ENCODE measurements around the gene ZDHHC11B.
"Not testable (repeated sequence)": the region's sequence is repeated elsewhere in the genome, so short reads cannot be mapped to it uniquely, and the experiment has no call there.

The ZDHHC11B gene

DNA sequence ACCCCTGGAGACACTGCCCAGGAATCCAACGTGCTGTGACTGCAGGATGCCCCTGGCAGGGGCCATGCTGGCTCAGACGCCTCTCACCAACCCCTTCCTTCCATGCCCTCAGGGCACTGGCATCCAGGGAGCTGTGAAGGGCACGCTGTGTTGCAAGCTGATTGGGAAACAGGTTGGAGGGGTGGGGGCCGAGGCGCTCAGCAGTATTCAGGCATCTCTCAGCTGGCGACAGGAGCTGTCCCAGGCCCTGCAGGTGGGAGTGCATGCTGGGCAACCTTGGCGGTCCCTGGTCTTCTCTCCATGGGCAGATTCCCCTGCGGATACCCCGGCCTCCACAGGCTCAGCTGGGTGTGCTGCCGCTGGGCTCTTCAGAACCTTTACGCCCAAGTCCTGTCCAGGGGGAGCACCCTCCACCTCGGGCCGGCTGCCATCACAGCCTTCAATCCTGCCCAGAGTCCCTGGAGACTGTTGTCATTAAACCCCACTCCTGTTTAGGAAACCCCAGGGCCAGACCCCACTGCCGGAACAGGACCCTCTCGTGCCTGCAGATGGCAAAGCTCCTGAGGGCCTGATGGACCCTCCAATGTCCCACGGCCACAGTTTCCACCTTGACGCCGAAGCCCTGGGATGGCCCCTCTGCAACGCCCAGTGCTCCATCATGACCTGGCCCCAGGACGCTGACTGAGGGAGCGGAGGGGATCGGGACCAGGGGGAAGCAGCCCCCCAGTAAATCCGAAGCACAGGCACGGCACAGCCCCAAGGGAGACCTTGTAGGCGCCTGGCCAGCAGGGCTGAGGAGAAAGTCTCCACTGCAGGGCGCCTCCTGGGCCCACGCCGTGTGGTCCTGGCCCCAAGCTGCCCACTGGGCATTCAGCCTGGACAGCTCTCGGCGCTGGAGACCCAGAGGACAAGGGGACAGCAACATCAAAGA lies 100.7 kb downstream of the ZDHHC11B start:
- no peak for FAIRE-seq

DNA sequence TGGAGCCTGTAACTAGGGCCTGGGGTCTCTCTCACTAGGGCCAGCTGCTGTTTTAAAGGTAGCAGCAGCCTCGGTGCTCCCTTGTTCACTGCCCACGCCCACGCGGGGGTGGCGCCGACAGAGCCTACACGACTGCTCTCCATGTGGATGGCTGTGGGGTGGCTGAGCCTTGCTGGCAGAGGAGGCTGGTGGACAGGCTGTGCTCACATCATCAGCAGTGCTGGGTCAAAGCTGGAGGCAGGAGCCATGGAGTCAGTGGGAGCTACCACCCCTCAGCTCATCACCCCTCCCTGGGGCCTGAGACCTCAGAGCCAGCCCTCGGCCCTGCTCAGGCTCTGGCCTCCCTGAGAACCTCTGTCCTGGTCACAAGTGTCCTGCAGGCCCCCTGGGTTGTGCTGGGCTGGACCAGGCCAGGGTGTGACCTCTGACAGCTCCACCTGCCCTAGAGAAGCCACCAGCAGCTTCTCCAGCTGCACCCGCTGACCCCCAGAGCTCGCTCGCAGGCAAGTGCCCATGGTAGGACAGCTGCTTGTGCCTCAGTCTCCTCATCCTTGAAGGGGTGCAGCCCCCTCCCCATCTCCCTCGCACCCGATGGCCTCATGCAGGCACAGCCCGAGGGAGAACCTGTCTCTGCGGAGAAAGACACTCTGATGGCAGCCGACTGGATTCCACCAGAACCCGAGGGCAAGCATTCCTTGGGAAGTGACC lies 101.7 kb downstream of the ZDHHC11B start:
- not testable (repeated sequence) for FAIRE-seq

DNA sequence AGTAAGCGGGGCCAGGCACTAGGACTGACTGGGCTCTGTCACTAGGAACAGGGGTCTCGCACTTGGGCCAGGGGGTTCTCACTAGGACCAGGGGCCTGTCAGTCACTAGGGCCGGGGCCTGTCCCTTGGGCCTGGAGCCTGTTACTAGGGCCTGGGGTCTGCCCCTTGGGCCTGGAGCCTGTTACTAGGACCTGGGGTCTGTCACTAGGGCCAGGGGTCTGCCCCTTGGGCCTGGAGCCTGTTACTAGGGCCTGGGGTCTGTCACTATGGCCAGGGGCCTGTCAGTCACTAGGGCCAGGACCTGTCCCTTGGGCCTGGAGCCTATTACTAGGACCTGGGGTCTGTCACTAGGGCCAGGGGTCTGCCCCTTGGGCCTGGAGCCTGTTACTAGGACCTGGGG lies 102.3 kb downstream of the ZDHHC11B start:
- not testable (repeated sequence) for FAIRE-seq

DNA sequence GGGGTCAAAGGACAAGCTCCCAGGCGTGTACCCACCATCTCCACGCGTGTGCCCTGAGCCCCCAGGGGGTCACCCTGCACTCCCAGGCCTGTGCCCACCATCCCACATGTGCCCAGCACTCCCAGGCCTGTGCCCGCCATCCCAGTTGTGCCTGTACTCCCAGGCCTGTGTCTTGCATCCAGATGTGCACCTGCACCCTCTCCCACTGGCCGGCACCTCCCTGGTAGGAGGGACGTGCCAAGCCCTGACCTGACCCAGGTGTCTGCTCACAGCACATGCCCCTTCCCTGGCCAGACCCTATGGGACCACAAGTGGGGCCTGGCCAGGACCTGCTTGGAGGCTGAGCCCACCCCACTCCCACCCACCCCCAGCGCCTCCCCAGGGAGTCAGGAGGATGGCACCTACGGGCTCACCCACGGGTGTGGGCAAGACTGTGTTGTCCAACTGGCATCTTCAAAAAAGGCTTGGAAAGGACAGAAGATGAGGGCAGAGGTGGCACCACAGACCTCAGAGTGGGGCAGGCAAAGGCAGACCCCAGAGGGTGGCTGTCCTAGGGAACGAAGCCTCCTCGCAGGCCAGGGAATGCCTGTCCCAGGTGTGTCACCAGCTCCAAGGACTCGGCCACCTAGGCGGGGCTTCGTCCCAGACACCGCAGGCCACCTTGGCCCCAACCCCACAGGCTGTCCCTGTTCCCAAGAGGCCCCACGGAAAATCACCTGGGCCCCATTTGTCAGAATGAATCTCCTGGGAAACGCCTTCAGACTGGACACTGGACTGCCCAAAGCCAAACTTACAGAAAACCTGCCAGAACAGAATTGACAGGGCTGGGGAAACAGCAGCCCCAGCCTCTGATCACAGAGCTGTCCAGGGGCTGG lies 103.0 kb downstream of the ZDHHC11B start:
- FAIRE-seq: not testable (repeated sequence)

DNA sequence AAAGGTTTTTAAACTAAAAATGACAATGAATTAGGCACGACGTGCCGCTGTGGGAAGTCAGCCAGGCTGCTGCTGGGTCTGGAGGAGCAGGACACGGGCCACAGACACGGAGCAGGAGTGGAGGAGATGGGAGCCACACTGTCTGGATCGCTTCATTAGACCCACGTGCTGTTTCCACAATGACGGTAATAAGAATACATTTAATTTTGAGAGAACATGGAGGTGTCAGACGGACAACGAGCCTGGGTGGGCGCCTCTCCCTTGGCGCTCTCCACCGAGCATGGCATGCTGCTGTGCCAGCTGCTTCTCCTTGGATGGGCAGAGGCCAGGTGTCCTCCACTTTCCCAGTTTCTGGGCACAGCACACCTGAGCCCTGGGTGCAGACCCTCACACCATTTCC lies 103.7 kb downstream of the ZDHHC11B start:
- not testable (repeated sequence) for FAIRE-seq

DNA sequence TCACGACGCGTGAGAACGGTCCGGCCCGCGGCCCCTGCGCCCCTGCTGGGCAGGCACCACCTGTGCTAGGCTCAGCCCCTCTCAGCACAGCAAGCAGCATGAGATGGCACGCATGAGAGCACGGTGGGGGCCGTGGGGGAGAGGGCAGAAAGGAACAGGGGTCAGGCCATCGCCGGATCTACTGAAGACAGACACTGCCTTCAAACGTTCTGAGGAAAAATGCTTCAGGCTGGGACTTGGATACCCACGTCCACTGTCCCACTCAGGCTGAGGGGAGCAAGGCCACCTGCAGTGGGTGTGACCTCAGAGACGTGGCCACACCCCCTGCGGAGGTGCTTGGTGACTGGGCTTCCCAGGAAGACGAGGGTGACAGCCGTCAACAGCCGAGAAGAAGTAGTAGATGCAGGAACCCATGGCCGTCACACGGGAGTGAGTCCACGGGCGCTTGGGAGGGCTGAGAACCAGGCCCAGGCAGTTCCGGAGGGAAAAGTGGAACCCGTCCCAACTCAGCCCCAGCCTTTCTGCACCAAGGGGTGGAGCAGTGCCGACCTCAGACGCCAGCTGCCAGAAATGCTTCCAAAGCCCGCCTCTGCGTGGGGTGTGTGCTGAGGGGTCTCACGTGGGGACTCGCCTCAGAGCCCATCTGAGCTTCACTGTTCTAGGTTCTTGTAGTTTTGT lies 104.3 kb downstream of the ZDHHC11B start:
- not testable (repeated sequence) for FAIRE-seq

DNA sequence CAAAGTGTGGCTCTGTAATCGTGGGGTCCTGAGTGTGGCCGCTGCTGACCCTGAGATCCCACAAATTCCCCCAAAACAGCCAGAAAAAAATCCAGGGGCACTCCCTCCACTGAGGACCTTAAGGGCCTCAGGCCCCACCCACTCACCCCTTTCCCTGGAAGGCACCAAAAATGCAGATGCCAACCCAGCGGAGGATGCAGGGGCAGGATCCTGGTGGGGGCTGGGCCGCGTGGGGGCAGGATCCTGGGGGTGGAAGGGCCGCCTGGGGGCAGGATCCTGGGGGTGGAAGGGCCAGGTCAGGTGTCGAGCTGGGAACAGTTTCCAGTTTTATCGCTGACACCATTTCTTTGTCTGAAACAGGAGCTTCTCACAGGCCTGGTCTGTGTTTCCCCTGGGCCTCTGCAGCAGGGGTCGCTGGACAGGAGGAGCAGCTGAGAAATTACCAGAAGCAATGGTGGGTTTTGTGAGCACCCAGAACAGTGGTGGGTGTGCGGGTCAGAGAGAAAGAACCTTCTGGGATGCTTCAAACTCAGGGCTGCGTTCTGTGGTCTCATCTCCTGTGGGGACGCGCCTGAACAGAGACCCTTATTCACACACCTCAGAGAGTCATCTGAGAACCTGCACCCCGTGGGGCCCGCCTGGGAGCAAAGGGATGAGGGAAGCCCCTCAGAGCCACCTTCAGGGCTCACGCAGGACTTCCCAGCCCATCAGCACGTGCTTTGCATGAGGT lies 105.2 kb downstream of the ZDHHC11B start:
- FAIRE-seq: not testable (repeated sequence)

DNA sequence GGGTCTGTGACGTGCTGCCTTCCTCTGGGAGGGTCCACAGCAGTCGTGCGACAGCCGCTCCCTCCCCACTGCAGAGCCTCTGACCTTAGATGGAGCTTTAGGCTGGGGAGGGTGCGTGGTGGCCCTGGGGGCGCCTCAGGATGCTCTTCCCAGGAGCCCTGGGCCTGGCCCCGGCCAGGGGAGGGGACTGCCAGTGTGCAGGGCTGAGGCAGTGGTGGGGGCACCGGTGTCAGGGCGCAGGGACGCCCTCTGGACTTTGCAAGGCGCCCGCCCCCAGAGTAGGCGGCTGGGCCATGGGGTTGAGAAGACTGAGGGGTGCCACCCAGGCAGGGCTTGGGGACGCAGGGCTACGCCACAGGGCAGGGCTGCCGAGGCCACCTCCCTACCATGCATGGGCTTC lies 106.0 kb downstream of the ZDHHC11B start:
- FAIRE-seq: not testable (repeated sequence)

DNA sequence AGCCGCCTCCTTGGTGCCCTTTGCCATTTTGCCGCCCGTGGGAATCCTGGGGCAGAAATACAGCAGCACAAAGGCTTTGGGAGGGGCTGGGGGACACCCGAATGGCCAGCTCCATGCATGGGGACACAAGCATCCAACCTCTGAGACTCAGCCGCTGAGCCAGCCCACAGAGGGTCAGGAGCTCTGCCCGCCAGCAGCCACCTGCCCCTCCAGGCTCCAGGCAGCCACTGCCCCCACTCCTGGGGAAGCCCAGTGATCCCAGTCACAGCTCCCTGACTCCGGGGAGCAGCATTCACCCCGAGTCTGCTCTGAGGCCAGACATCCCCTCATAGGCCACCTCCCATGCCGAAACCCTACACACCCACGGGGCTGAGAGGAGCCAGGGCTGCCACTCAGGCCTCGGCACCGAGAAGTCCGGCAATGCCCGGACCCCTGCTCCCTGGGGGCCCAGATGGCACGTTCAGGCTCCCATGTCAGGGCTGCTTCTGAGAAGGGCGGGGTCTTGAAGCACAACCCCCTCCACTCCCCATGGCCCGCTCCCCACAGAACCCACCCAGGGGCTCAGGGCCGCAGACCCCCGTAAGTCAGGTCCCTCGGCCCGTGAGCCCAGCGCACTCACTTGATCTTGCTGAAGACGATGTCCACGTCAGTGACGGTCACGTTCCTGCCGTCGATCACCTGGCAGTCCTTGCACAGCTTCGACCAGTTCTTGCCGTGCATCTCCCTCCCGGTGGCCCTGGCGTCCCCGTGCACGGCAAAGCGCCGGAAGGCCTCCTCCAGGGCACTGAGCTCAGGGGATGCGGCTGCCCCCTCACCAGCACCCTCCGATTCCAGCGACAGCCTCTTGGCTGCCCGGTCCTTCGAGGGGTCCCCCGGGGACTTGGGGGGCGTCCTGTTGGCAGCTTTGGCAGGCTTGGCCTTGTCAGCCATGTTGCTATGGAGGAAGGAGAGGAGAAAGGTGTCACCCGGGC lies 107.1 kb downstream of the ZDHHC11B start:
- no peak for FAIRE-seq

DNA sequence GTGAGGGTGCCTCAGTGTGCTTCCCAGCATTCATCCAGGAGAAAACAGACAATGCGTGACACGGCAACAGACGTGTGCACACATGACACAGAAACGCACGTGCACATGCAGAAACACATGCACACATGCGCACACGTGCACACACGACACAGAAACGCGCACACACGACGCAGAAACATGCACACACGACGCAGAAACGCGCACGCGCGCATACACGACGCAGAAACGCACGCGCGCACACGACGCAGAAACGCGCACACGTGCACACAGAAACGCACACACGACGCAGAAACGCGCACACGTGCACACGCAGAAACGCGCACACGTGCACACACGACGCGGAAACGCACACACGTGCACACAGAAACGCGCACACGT lies 107.8 kb downstream of the ZDHHC11B start:
- FAIRE-seq: no peak

DNA sequence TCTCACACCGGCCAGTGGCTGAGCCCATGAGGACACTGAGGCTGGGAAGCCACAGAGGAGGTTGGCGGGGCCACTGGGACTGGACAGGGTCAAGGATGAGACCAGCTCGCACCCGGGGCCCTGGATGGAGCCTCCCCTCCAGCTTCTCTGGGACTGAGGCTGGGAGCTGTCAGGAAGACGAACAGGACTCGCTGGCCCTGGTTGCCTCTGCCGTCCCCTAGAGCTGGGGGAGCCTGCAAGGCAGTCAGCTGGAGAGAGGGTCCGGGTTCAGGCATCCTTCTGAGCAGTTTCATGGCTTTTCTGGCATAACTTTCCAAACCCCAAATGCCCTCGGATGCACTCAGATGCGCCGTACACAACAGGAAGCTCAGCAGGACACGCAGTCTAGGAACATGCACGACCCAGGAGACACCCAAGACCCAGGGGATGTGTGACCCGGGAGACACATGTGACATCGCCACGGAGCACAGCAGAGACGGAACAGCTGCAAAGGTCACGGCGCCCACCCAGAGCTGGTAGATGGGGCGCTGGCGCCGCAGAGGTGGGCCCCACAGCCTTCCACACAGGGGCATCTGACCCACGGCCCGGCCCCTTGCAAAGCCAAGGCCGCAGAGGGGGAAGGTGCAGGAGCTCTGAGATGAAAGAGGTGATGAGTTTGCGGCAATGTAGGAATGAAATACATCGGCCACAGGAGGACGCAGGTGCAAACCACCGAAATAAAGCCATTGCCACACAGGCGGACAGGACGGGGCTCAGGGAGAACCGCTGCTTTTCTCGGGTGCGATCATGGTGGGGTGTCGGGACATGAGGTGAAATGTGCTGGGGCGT lies 108.4 kb downstream of the ZDHHC11B start:
- no peak for FAIRE-seq

DNA sequence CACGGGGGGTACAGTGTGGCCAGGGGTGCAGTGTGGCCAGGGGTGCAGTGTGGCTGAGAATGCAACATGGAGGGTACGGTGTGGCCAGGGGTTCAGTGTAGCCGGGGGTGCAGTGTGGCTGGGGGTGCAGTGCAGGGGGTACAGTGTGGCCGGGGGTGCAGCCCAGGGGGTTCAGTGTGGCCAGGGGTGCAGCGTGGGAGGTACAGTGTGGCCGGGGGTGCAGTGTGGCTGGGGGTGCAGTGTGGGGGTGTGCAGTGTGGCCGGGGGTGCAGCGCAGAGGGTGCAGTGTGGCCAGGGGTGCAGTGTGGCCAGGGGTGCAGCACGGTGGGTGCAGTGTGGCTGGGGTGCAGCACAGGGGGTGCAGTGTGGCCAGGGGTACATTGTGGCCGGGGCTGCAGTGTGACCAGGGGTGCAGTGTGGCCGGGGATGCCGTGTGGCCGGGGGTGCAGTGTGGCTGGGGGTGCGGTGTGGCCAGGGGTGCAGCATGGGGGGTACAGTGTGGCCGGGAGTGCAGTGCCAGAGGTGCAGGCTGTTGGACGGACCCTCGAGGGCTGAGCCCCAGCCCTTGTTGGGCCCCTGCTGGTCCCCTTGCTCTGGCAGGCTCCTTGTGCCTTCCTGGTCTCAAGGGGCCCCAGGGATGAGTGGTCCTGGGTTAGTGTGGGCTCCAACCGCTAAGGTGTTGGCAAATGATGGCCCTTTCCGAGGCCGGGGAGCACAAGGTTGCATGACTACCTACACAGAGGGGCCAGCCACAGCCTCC lies 109.2 kb downstream of the ZDHHC11B start:
- no peak for FAIRE-seq

DNA sequence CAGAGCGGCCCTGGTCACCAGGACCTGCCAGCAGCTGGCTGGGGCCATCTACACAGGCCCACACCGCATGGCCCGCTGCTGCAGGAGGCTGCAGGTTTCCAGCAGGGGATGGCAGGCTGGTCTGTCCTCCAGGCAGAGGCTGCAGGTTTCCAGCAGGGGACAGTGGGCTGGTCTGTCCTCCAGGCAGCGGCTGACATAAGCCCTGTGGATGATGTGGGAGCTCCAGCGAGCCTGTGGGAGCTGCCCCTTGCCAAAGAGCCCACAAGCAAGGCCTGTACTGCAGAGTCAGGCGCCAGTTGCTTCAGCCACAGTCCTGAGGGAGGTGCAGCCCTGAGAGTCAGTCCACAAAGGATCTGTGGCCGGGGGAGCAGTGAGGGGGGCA lies 109.9 kb downstream of the ZDHHC11B start:
- FAIRE-seq: no peak

DNA sequence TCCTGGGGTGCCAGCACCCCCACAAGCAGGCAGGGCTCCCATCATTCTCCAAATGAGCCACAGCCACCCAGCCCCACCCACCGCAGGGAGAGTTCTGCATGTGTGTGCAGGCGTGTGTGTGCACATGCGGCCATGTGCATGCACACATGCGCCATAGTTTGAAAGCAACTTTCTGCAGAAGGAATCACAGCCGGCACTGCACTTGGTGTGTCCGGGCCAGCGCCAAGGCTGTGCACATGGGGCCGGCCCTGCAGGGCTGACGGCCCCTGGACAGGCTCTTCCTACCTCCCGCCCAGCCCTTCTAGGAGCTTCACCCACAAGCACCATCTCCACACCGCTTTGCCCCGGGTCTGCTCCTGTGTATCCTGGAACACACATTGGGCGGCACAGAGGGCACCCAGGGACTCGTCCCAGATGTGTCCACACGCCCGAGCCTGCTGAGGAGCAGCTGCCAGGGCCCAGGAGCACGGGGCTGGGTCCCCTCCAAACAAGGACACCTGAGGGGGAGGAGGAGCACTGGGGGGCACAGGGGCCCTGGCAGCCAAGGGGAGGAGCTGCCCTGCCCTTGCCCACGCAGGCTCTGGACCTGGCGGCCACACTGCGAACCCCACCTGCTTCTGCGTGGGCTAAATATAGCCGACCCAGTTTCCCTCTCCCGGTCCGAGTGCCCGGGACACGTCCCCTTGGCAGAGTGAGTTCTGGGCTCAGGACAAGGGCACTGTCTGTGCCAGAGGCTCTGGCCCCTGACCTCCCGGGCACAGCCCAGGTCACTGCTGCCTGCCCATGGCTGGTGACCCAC lies 110.5 kb downstream of the ZDHHC11B start:
- FAIRE-seq: no peak

DNA sequence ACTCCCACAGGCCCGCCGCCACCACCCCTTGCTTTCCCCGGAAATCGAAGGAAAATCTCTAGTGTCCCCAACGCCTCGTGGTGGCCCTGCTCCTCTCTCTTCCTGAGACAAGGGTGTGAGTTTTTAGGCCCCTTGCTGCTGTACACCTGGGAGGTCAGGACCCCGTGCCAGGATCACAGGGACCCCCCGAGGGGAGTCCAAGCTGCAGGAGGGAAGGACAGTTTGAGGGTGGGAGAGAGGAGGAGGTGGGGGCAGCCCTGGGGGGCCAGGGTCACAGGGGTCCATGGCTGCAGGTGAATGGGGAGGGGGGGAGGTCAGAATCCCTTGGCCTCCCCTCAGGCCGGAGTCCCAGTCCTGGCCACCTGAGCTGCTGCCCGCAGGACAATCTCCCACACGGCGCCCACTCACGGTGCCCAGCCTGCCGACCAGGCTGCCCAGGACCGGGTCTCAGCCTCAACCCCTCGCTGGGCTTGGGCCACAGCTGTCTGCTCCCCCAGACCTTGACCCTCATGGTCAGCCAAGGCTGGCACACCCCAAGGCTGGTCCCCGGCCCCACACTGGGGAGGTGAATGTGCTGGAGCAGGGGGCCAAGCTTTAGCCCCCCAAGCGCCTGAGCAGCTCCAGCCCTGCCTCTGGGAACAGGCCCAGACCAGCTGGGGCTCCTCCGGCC lies 111.2 kb downstream of the ZDHHC11B start:
- no peak for FAIRE-seq

DNA sequence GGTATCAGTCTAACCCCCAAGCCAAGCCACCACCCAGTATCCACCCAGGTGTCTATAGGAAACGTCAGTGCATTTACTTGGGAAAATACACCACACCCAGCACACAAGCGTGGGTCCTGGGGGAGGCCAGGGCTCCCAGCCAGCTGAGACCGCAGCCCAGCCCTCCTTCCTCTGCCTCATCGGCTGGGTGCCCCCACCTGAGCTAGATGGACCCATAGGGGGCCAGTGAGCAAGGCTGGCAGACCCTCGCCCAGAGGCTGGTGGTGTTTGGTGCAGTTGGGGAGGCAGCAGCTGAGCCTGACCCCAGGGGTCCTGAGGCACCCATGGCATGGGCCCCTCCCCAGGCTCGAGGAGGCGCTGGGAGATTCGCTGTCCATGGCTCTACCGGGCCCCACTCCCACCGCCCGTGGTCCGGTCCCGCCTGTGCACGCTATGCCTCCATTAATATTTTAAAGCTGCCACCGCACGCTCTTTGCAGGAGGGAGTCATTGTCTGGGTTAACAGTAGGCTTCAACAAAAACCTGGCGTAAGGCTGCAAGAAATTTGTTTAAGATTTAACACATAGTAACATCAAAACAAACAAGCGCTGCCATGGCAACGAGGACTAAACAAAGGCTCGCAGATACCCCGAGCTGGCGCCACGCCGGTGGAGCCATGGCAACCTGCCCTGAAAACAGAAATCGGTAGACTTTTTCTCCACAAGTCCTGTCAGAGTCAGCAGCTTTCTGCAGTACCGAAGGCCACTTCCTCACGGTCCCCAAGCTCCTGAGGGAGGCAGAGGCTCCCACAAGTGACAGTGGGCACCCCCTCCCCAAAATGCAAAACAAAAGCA lies 112.0 kb downstream of the ZDHHC11B start:
- FAIRE-seq: no peak

Data from colon (tissue), 2 donors.